ENCODE results near the gene KAT6B.

KAT6B gene

DNA sequence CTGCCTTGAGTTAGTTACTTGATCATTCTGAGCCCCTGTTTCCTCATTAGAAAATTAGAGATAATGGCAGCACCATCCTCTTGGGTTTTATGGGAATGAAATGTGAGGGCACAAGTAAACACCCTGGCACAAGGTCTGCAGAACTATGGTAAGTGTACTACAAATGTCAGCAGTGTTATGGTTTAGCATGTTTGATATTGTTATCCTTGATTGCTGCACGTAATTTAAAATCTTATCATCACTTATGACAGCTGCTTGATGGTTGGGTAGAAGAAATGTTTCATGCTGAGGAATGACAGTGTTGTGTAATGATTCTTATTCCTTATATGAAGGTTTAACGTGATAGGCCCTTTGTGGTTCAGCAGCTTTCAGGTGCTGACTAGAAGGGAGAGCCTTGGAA is 134.3 kb downstream of the KAT6B start:
- DNase-seq = no peak

DNA sequence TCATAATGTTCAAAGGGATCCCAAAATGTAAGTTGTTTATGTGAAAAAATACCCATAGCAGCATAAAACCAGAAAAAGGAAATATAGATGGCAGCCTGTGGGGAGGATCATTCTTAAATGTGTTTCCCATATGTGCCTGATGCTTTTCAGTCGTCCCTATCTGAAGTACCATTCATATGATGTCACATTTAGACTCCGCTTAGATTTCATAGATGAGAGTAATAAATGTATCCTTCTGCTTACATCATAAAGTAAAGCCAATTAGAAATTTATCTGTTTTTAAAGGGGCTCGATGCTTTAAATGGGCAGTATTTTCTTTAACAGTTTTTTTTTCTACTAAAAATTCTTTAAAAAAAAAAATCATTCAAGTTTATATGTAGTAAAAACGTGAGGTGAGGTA is 136.1 kb downstream of the KAT6B start:
- no peak for DNase-seq

DNA sequence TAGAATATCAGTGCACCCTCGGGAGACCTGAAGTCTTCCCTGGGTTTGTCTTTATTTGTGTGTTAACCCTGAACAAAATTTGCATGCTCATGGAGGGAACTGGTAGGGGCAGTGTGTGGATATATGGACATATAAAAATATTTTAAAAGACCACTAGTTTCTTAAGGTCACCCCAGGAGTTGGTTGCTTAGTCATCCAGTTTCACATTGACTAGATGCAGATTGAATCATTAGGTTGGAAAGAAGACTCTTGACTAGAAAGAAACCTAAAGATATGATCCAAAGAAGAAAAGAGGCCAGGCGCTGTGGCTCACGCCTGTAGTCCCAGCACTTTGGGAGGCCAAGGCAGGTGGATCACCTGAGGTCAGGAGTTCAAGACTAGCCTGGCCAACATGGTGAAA is 137.1 kb downstream of the KAT6B start:
- no peak for DNase-seq

DNA sequence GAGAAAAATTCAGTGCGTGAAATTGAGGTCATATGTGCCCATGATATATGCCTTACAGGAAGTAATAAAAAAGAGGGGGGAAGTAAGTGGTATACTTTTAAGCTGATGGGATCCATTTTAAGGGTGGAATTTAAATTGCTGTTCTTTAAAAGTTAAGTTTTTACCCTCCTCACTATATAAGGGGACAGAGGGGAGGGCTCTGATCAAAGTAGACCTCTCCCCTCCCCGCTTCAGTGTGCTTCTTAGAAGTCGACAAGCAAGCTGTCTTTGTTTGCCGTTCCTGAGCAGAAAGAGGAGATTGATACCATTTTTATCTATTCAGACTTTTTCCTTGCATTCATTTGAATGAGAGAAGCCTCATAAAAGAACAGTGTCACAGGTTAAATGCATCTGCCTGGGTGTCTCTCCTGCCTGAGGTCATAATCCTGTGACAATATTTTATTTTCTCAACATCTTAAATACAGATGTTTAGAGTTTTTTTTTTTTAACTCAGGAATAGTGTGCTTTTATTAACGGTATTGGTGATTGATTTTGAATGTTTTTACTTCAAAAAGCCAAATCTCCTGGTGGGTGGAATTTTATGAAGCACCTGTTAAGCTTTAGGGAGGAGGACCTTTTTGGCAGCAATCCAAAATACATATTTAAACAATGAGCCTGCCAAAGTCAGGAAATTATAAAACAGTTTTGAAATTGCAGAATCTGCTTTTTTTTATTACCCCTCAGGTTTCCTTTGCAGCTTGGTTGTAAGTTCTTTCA is 141.7 kb downstream of the KAT6B start:
- peak; percentile 55 for DNase-seq

DNA sequence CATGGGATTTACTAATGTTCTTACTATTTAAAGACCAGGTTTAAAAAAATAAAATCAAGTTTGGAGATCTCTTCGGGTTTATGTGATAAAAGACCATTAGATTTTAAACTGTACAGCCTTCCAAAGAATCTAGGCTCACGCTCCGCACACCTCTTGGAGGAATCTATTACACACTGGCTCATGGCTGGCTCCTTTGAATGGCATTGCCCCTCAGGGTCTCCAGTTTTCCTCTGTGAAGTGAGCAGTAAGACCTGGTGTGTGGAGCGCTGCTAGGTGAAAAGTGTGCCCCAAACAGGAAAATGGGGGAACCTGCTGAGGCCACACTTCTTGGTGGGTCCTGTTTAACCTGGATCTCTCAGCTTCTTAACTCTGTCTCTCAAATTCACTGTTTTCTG is 142.3 kb downstream of the KAT6B start:
- no peak for DNase-seq

DNA sequence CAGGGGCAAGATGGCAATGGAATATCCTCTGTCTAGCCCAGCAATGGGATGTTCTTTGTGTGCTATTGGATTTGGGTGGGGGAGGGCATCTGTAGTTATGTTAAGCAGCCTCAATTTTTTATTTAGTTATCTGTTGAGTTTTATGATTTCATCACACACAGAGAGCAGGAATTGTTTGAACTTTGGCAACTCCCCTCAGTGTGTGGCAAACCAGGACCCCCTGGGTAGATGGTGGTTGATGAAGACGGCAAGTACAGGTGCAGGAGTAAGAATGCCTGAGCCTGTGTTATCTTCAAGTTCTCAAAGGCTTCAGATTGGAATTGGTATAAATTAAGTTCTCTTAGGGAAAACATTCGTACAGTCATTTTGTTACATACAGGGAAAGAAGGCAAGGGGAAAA is 142.7 kb downstream of the KAT6B start:
- no peak for DNase-seq

DNA sequence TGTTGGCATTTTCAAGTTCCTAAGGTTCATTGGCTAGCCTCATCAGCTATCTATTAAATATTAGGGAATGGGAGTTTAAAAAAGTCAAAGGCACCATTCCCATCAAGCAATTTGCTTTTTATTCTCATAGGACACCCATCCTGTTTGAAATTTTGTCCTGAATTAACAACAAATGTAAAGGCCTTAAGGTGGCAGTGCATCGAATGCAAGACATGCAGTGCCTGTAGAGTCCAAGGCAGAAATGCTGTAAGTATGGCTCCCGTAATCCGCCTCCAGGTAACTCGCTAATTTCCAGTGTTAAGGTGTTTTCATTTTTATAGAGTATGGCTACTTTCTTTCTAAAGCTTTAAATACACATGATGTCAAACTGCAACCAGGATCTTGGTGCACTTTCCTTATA is 143.1 kb downstream of the KAT6B start:
- no peak for DNase-seq

DNA sequence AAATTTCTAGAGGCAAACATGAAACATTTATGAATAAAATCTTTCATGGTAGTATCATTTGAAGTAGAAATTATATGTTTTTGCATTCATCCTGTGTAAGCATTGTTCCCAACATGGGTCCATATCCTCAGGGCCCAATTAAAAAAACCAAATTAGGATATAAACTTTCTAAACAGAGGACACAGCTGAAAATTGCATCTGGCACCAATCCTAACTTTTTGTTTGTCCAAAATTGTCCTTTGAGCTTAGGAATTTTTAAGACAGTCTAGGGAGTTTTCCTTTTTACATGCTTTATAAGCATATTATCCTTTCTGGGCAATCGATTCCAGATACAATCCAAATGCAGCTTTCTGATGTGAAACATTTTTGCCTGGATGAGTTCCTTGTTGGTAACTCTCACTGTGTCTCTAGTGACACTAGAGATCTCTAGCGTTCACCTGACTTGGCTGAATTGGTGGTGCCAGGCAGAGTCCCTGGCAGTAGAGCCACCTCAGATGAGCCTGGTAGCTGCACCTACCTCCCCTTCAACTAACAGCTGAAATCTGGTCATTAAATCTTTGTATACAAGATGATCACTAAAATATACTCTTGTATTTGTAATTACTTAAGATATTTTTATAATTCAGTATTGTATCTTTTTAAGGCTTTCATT is 147.5 kb downstream of the KAT6B start:
- DNase-seq = no peak

DNA sequence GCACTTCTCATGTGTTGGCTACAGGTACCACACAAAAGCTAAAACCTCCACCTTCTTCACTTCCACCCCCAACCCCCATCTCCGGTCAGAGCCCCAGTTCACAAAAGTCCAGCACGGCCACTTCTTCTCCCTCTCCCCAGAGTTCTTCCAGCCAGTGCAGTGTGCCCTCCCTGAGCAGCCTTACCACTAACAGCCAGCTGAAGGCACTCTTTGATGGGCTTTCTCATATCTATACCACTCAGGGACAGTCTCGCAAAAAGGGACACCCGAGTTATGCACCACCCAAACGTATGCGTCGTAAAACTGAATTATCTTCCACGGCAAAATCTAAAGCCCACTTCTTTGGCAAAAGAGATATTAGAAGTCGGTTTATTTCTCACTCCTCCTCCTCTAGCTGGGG is 149.4 kb downstream of the KAT6B start:
- no peak for DNase-seq

DNA sequence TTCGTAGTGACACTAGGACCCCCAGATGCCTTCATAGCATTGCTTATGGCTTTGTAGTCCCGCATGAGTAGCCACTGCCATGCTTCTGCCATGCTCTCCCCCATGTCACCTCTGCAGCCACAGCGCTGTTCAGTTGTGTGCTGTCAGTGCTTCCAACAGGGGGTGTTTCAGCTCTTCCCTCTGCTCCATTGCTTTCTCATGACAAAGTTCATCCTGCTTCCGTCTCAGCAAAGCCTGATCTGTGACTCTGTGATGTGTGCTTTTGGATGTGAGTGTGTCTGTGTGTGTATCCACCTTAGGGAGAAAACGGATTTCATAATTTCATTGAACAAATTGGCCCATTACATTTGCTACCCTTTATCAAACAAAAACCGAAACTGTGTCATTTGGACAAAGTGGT is 150.2 kb downstream of the KAT6B start:
- no peak for DNase-seq

DNA sequence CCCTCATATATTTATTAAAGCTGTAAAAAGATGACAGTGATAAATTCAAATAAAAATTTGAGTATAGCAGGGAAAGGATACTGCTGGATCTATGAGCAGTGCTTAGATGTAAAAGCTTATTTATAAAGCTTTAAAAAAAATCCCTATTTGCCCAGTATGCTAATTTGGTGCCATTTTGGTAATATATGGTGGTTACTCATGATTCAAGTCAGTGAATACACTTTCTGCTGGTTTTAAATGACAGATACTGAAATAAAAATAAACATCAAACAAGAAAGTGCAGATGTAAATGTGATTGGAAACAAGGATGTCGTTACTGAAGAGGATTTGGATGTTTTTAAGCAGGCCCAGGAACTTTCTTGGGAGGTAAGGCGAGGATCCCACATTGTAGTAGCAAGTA is 150.7 kb downstream of the KAT6B start:
- no peak for DNase-seq

DNA sequence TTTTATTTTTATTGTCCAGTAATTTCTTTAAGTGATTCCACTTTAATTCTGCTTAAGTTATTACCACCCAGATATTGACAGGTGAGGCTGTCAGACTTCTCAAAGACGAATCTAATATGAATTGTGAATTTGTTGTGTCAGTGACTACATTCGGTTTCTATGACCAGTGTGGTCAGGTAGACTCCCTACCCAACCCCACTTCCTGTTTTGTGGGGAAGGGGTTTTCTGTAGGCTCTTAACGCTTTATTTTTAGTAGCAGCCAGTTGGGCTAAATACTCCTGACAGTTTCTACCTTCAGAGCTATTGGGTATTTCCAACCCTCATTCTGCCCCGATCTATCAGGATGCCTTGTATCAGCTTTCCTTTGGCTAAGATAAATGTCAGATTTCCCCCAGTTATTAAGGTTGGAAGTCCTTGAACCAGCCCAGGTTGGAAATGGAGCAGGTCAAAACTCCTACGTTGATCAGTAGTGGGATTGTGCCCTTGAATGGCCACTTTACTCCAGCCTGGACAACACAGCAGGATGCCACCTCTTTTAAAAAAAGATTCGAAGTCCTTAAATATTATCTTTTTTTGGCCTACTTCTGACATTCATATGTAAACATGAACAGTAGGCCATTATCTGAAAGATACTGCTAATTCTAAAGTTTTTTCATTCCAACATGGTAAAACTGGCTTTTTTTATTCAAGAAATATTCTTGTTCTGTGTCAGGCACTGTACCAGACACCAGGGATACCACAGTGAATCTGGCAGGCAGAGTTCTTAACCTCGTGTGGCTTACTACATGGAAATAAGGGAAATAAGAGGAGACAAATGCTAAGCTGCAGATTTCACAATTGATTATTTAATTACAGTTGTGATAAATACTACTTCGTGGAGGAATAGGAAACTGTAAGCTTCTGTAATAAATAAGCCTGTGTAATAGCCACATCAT is 151.8 kb downstream of the KAT6B start:
- no peak for DNase-seq

DNA sequence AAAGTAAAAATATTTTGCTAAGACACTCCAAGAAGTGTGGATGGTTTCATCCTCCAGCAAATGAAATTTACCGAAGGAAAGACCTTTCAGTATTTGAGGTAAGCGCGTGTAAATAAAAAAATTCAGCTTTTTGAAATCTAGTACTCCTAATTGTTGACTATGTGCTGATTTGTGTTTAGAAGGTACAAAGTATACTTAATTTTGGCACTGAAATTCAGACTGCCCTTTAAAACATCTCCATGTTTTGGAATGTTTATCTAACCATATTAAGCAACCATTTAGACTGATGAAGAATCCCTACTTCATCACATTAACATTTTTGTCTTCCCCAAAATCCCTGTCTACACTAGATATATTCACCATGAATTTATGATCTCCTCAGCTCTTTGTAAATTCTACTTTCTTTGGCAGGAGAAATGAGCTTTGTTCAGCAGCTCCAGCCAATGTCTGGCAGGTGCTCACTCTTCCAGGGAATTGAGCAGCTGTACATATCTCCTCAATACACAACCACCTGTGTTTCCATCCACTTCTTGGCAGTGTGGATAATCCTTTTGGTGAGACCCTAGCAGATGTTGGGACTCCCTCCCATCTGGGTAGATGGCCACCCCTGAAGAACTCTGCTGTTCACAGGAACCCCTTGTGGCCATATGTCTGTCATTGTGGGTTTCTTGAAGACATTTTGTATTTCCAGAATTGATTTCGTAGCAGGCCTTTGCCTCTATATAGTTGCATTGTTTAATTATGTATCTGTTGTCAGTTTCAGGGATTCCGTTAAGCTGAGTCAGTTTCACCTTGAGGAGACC is 155.6 kb downstream of the KAT6B start:
- DNase-seq = no peak

DNA sequence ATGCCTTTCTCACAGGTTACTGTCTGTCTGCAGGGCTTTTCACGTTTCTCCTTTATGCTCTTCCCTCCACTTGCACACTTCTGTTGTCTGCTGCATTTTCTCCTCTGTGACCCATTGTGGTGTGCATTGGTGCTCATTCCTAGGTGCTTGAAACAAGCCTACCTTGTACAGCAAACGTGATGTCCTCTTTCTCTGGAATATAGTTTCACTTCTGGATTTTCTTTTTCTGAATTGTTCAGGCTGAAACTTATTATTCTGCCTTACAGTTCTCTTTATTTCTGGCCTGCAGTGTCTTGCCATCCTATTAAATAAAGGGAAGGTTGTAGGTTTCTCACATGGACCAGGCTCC is 156.2 kb downstream of the KAT6B start:
- DNase-seq = no peak

DNA sequence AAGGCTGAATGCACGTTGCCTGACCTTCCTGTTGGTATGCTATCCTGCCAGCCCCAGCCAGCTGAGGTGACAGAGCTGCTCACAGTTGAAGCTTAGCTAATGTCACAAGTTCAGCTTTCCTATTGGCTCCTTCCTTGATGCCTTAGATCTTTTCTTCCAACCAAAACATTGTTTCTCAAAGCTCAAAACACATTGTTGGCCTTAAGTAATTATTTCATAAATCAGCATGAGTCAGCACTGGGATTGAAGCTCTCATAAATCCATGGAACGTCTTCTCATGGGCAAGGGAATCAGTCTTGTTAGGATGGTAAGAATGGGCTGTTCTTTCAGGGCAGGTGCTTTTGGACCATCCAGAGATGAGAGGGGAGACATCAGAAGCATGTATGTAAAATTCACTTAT is 157.0 kb downstream of the KAT6B start:
- DNase-seq = no peak

DNA sequence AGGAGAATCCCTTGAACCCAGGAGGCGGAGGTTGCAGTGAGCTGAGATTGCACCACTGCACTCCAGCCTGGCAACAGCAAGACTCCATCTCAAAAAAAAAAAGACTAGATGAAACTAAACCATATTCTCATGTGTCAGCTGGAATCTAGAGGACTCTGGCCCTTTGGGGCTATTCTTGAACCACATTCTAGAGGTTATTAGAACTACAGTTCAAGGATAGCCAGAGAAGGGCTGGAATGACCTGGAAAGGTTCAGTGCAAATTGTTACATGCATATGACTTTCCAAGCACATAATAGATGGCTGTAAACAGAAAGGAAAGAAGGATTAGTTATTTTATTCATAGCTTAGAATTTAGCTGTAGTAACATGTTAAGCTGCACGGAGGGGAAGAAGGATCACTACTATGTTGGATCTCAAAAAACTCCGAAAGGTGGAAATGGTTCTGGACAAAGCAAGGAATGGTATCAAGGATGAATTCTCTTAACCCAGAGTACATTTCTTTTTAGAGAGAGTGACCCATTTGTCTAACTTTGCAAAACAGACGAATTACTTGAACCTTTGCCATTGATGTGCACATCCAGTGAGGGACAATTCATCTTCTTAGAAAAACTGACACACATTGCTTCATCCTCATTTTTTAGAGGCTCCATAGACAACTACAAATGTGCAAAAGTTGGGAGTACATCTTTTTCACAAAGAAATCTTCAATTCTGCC is 161.1 kb downstream of the KAT6B start:
- DNase-seq = no peak

DNA sequence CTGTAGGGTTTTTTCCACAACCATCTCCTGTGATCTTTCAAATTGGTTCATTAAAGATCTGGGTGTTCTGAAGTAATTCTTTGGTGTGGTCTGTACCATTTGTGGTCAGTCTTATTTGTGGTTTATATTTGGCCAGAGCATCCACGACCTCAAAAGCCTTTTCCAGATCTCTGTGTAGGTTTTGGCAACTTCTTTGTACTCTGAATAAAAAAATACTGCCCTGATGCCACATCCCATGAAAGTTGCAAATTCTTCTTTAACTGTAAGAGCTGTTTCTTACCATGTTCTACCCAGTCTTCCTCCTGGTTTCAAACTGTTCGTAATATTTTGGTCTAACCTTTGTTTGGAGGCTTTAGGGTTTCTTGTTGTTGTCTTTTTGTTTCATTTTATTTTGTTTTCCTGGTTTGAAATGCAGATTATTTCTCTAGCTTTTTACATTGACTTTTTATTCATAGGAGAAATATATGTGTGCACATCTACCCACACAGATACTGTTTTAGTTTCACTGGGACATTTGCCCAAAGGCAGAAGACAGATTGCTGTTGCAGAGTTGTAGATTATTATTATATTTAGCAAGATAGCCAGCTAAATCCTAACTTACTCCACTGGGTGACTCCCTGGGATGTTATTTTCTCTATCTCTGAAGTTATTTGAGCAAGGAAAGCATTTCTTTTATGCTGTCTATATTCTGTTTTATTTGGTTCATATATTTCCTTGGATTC is 161.8 kb downstream of the KAT6B start:
- no peak for DNase-seq

DNA sequence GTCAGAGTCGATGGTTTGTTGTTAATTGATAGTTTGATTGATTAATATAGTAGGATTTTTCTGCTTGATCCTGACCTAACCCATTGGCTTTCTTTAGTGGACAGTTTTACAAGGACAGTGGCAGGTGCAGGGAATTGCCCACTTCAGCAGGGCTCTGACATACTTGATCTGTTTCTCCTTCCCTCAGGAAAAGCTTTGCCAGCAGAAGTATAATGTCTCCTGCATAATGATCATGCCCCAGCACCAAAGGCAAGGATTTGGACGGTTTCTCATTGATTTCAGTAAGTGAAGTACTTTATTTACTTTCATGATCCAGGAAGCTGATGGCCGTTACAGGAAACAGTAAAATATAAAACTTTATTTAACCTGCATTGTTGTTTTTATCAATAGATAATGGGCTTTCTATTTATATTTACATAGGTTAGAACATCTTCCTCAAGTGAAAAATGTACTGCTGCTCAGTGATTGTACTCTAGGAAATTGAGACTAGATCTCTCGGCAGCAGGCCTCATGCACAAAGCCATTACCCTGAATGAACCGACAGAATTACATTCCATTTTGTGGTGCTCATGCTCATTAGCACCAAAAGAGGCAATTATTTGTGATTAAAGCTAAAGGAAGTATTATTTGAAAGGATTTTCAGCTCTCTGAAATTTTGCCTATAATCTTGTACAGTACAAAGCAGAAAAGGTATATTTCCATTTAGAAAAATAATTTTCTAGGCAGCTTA is 162.6 kb downstream of the KAT6B start:
- DNase-seq = peak; percentile 22

DNA sequence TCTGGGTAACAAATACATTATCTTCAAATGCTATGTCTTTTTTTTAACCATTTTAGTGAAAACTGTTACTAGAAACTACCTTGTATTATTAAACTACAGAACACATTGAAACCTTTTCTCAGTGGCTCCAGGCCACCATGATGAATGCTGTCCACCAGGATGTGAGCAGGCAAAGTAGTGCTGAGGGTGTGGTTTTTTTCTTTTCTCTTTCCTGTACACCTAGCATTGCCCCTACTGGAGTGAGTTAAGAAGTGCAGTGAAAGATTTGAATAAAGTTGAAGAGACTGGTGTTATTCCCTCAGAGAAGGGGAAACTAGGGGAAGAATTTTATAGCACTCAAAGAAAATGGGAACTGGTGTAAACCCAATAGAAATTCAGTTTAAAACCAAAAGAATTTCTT is 165.0 kb downstream of the KAT6B start:
- no peak for DNase-seq

DNA sequence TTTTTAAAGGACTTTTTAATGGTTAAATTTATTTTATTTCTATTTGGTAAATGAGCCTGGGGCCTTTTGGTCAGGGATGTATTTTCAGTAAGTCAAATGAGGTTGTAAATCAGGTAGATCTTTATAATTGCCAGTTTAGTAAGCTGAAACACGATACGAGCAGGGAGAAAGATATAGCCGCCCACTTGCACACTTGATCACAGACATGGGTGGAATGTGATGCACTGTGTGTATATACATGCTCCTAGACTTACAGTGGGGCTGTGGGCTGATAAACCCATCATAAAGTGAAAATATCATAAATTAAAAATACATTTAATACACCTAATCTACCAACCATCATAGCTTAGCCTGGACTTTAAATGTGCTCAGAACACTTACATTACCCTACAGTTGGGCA is 165.7 kb downstream of the KAT6B start:
- DNase-seq = no peak

DNA sequence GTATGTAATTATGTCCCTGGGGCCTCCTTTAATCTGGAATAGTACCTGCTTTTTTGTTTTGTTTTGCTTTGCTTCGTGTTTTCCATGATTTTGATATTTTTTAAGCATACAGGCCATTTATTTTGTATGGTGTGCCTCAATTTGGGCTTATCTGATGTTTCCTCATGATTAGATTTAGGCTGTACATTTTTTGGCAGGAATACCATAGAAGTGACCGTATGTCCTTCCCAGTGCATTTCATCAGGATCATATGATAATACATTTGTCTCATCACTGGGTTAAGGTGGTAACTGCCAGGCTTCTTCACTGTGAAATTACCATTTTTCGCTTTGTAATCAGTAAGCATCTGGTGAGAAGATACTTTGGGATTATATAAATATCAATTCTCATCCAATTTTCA is 167.2 kb downstream of the KAT6B start:
- DNase-seq = no peak
